GM12878 (cell line): ENCODE measurements around the gene APLP1.

Experiments used
- CEBPB ChIP-seq, 2 experiments: fragments of 150-350 bp in 1 of 2; IDR thresholded peaks; 2 replicates each; pipeline ENCODE4 v1.6.1; 2012 to 2014; ENCODE audit warnings: low read depth in 2 of 2, low read length in 2 of 2, borderline replicate concordance in 1 of 2, inconsistent platforms in 1 of 2
- CTCF ChIP-seq, 3 experiments: IDR thresholded peaks in 2 of 3; conservative IDR thresholded peaks in 1 of 3; 2 replicates each; pipeline ENCODE4 v1.5.1; 2011; ENCODE audit warnings: low read depth in 3 of 3, low read length in 3 of 3, mild to moderate bottlenecking in 3 of 3, control low read depth in 2 of 3, moderate library complexity in 2 of 3, inconsistent platforms in 1 of 3, mixed read lengths in 1 of 3; ENCODE audit not compliant: control insufficient read depth in 2 of 3, insufficient read depth in 1 of 3; ENCODE audit errors: extremely low read depth in 1 of 3
- EZH2 ChIP-seq: IDR thresholded peaks from 2 replicates; pipeline ENCODE4 v1.6.1; 2012; ENCODE audit warnings: low read depth, mild to moderate bottlenecking, control low read depth, inconsistent platforms, low read length, borderline replicate concordance; ENCODE audit not compliant: control insufficient read depth
- IKZF1 ChIP-seq: fragments of 450-650 bp; conservative IDR thresholded peaks from 2 replicates; pipeline ENCODE4 v1.6.1; 2017; ENCODE audit warnings: antibody characterized with exemption, mild to moderate bottlenecking
- NR2C2 ChIP-seq: IDR thresholded peaks from 2 replicates; pipeline ENCODE4 v1.6.1; 2011; ENCODE audit warnings: borderline replicate concordance, low read depth; ENCODE audit not compliant: control insufficient read depth, insufficient read length
- POLR2A ChIP-seq: IDR thresholded peaks from 2 replicates; pipeline ENCODE4 v1.6.1; 2011; ENCODE audit warnings: low read depth, mild to moderate bottlenecking, low read length
- RAD21 ChIP-seq: IDR thresholded peaks from 2 replicates; pipeline ENCODE4 v1.6.1; 2011; ENCODE audit warnings: mild to moderate bottlenecking, low read depth, low read length, moderate library complexity; ENCODE audit not compliant: insufficient read depth
- RFX5 ChIP-seq: IDR thresholded peaks from 2 replicates; pipeline ENCODE4 v1.6.1; 2011; ENCODE audit warnings: low read depth, low read length, improper control_type of control experiment
- SMAD5 ChIP-seq: IDR thresholded peaks from 2 replicates; pipeline ENCODE4 v1.6.1; 2016; ENCODE audit warnings: antibody characterized with exemption, low read depth
- SUZ12 ChIP-seq: fragments of 200-600 bp; sonication (generic); IDR thresholded peaks from one replicate; pipeline ENCODE4 v1.6.1; 2018; ENCODE audit warnings: antibody characterized with exemption, mild to moderate bottlenecking; ENCODE audit not compliant: unreplicated experiment
- TAF1 ChIP-seq: IDR thresholded peaks from 2 replicates; pipeline ENCODE4 v1.6.1; 2011; ENCODE audit warnings: mild to moderate bottlenecking, low read depth, low read length, borderline replicate concordance

GRCh38 chr19:35844482-35845214 lies 23.7 kb upstream of the APLP1 start:
- TF ChIP-seq CTCF (IDR thresholded peaks at IDR 0.05 in 2 of 3, conservative IDR thresholded peaks at IDR 0.05 in 1 of 3; ENCODE audit: control insufficient read depth in 2 of 3, extremely low read depth in 1 of 3, insufficient read depth in 1 of 3, low read depth in 3 of 3, low read length in 3 of 3) (no peak), SUZ12 (no peak), SMAD5 (no peak), NR2C2 (no peak), IKZF1 (no peak), EZH2 (no peak), RFX5 (no peak), TAF1 (no peak), RAD21 (no peak), CEBPB (IDR thresholded peaks at IDR 0.05; ENCODE audit: borderline replicate concordance in 1 of 2, low read depth in 2 of 2, low read length in 2 of 2) (no peak), POLR2A (no peak)
